Neural progenitor cell (in vitro differentiated cells): Measurements from ENCODE around the gene NCAM1.

Source experiments
- EZH2phosphoT487 ChIP-seq: fragments of 200-600 bp; sonication (generic); IDR thresholded peaks from 2 replicates; pipeline ENCODE4 v1.6.1; 2017; ENCODE audit warnings: antibody characterized with exemption
- TF ChIP-seq, protein P1 (sequence below): fragments of 200-600 bp; sonication (generic); IDR thresholded peaks from 2 replicates; pipeline ENCODE4 v1.5.1; 2017; ENCODE audit warnings: antibody characterized with exemption, mild to moderate bottlenecking

DNA sequence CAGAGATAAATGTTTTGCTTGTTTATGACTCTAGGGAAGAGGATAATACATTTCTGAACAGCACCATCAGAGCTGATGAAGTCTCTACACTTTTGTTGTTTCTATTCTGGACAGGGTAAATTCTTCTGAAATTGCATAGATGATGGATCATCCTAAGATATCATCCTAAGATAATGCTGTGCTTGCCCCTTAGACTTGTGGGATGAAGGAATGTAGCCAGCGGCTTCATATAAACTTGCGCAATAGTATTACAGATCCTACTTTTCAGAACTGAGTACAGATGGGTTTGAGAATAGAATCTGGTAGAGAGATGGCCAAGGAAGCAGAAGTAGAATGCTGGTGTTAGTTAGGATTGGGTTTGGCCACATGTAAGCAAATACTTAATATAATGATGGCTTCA lies 61.0 kb downstream of the NCAM1 start:
- TF ChIP-seq, protein P1, sequence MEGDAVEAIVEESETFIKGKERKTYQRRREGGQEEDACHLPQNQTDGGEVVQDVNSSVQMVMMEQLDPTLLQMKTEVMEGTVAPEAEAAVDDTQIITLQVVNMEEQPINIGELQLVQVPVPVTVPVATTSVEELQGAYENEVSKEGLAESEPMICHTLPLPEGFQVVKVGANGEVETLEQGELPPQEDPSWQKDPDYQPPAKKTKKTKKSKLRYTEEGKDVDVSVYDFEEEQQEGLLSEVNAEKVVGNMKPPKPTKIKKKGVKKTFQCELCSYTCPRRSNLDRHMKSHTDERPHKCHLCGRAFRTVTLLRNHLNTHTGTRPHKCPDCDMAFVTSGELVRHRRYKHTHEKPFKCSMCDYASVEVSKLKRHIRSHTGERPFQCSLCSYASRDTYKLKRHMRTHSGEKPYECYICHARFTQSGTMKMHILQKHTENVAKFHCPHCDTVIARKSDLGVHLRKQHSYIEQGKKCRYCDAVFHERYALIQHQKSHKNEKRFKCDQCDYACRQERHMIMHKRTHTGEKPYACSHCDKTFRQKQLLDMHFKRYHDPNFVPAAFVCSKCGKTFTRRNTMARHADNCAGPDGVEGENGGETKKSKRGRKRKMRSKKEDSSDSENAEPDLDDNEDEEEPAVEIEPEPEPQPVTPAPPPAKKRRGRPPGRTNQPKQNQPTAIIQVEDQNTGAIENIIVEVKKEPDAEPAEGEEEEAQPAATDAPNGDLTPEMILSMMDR: no peak
- no peak for TF ChIP-seq EZH2phosphoT487
